Osteoblast (primary cell): ENCODE results near the gene SLC28A1. TPM values are rescaled to one million over a fixed set of nuclear protein-coding genes. Genes with fewer than 3 reads are reported as not detected.

Experiments
- DNase-seq: peaks from one replicate; pipeline ENCODE4 v3.0.0; 2011; ENCODE audit warnings: low spot score, mixed read lengths; ENCODE audit not compliant: insufficient read length; ENCODE audit errors: missing footprints
- H2AFZ ChIP-seq: 2 replicates; pipeline ENCODE4 v1.6.0; 2011; ENCODE audit warnings: mild to moderate bottlenecking, low read length
- H3K27ac ChIP-seq: 2 replicates; pipeline ENCODE4 v1.5.1; 2011; ENCODE audit warnings: mild to moderate bottlenecking, low read depth, low read length, moderate library complexity
- H3K27me3 ChIP-seq: 2 replicates; pipeline ENCODE4 v1.6.0; 2012; ENCODE audit warnings: mild to moderate bottlenecking, control low read depth, inconsistent platforms, low read length, moderate library complexity; ENCODE audit not compliant: insufficient read depth
- H3K36me3 ChIP-seq: 2 replicates; pipeline ENCODE4 v1.5.1; 2011; ENCODE audit warnings: mild to moderate bottlenecking, low read length, control low read depth, moderate library complexity; ENCODE audit not compliant: insufficient read depth
- H3K4me1 ChIP-seq: 2 replicates; pipeline ENCODE4 v1.5.1; 2011; ENCODE audit warnings: mild to moderate bottlenecking, low read length, control low read depth, moderate library complexity; ENCODE audit not compliant: insufficient read depth
- H3K4me2 ChIP-seq: 2 replicates; pipeline ENCODE4 v1.6.0; 2011; ENCODE audit warnings: mild to moderate bottlenecking, low read length; ENCODE audit not compliant: insufficient read depth
- H3K4me3 ChIP-seq: fragments of 200-600 bp; sonication (generic); 3 replicates; pipeline ENCODE4 v1.5.1; 2012; ENCODE audit warnings: mild to moderate bottlenecking, low read length, inconsistent platforms; ENCODE audit not compliant: insufficient read depth
- H3K79me2 ChIP-seq: 2 replicates; pipeline ENCODE4 v1.6.0; 2012; ENCODE audit warnings: mild to moderate bottlenecking, low read length, control low read depth, inconsistent platforms; ENCODE audit not compliant: insufficient read depth
- H3K9me3 ChIP-seq: 2 replicates; pipeline ENCODE4 v1.5.1; 2011; ENCODE audit warnings: low read depth, low read length, control low read depth
- H4K20me1 ChIP-seq: 2 replicates; pipeline ENCODE4 v1.6.0; 2012; ENCODE audit warnings: mild to moderate bottlenecking, low read length, control low read depth; ENCODE audit not compliant: insufficient read depth
- CTCF ChIP-seq: IDR thresholded peaks from 2 replicates; pipeline ENCODE4 v1.5.1; 2011; ENCODE audit warnings: mild to moderate bottlenecking, low read depth, low read length, moderate library complexity; ENCODE audit errors: extremely low read depth
- total RNA-seq: library from RNA; depleted of rRNA; stranded (reverse); fragments of >200 nt; gene quantifications from 2 replicates; pipeline ENCODE4 v1.2.3, GENCODE V29; 2012

Gene SLC28A1
- total RNA-seq, 1 donor = not detected

- Histone ChIP-seq H3K36me3 (no peaks in the 10 kb centered on the region), H3K4me3 (no peak overlapping the region), H3K79me2 (no peaks in the 10 kb centered on the region), H4K20me1 (no peaks in the 10 kb centered on the region), H3K9me3 (no peaks in the 10 kb centered on the region), H3K27ac (no peak overlapping the region), H2AFZ (no peak overlapping the region), H3K27me3 (no peaks in the 10 kb centered on the region), H3K4me1 (no peaks in the 10 kb centered on the region), H3K4me2 (no peak overlapping the region)
- no peak for TF ChIP-seq CTCF
- no peak for DNase-seq
These were observed 3.0 kb upstream of the SLC28A1 start for GRCh38 chr15:84881520-84881830.

- Histone ChIP-seq H3K4me1 (no peaks in the 10 kb centered on the region), H3K4me2 (no peak overlapping the region), H3K36me3 (no peaks in the 10 kb centered on the region), H2AFZ (no peak overlapping the region), H3K79me2 (no peaks in the 10 kb centered on the region), H4K20me1 (no peaks in the 10 kb centered on the region), H3K4me3 (no peak overlapping the region), H3K9me3 (no peaks in the 10 kb centered on the region), H3K27ac (no peak overlapping the region), H3K27me3 (no peaks in the 10 kb centered on the region)
- TF ChIP-seq CTCF = no peak
- peak; percentile 90 for DNase-seq
These were observed 996 bp upstream of the SLC28A1 start for GRCh38 chr15:84883466-84883865.

GRCh38 chr15:84885801-84886200, 1.3 kb downstream of the SLC28A1 start:
- Histone ChIP-seq H3K4me3 (no peak overlapping the region), H3K27me3 (no peaks in the 10 kb centered on the region), H2AFZ (no peak overlapping the region), H3K9me3 (no peaks in the 10 kb centered on the region), H4K20me1 (no peaks in the 10 kb centered on the region), H3K4me1 (no peaks in the 10 kb centered on the region), H3K79me2 (no peaks in the 10 kb centered on the region), H3K36me3 (no peaks in the 10 kb centered on the region), H3K27ac (no peak overlapping the region), H3K4me2 (no peak overlapping the region)
- TF ChIP-seq CTCF = no peak
- DNase-seq = no peak

- Histone ChIP-seq H3K79me2 (no peaks in the 10 kb centered on the region), H4K20me1 (no peaks in the 10 kb centered on the region), H3K9me3 (no peaks in the 10 kb centered on the region), H3K4me3 (no peak overlapping the region), H3K4me1 (no peaks in the 10 kb centered on the region), H3K36me3 (no peaks in the 10 kb centered on the region), H2AFZ (no peak overlapping the region), H3K27ac (no peak overlapping the region), H3K4me2 (no peak overlapping the region), H3K27me3 (no peaks in the 10 kb centered on the region)
- TF ChIP-seq CTCF = no peak
- DNase-seq = no peak
These were observed 1.9 kb downstream of the SLC28A1 start for GRCh38 chr15:84886211-84886983.
